Measurements from ENCODE around the gene KCNN2.

- TF ChIP-seq EZH2 (IDR thresholded peaks at IDR 0.05; ENCODE audit: borderline replicate concordance, insufficient read depth, low read length, poor library complexity, severe bottlenecking) (no peak), EP300 (conservative IDR thresholded peaks at IDR 0.05; ENCODE audit: poor library complexity, severe bottlenecking) (no peak), POLR2AphosphoS5 (IDR thresholded peaks at IDR 0.05) (no peak)
- TF ChIP-seq, protein P1, sequence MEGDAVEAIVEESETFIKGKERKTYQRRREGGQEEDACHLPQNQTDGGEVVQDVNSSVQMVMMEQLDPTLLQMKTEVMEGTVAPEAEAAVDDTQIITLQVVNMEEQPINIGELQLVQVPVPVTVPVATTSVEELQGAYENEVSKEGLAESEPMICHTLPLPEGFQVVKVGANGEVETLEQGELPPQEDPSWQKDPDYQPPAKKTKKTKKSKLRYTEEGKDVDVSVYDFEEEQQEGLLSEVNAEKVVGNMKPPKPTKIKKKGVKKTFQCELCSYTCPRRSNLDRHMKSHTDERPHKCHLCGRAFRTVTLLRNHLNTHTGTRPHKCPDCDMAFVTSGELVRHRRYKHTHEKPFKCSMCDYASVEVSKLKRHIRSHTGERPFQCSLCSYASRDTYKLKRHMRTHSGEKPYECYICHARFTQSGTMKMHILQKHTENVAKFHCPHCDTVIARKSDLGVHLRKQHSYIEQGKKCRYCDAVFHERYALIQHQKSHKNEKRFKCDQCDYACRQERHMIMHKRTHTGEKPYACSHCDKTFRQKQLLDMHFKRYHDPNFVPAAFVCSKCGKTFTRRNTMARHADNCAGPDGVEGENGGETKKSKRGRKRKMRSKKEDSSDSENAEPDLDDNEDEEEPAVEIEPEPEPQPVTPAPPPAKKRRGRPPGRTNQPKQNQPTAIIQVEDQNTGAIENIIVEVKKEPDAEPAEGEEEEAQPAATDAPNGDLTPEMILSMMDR (IDR thresholded peaks at IDR 0.05; ENCODE audit: poor library complexity, severe bottlenecking), result no peak
Observed at GRCh38 chr5:114393159-114393558, 31.3 kb downstream of the KCNN2 start.
